CD4-positive, alpha-beta T cell treated with Interleukin-2 at 100 ng/mL for 4 hours (primary cell): ENCODE results near the gene ALDOC.
"Not testable (repeated sequence)": the region's sequence is repeated elsewhere in the genome, so short reads cannot be mapped to it uniquely, and the experiment has no call there.

Source experiments
- DNase-seq: peaks from one replicate; pipeline ENCODE4 v3.0.0-alpha.2; 2020; ENCODE audit warnings: low spot score

Gene ALDOC

DNA sequence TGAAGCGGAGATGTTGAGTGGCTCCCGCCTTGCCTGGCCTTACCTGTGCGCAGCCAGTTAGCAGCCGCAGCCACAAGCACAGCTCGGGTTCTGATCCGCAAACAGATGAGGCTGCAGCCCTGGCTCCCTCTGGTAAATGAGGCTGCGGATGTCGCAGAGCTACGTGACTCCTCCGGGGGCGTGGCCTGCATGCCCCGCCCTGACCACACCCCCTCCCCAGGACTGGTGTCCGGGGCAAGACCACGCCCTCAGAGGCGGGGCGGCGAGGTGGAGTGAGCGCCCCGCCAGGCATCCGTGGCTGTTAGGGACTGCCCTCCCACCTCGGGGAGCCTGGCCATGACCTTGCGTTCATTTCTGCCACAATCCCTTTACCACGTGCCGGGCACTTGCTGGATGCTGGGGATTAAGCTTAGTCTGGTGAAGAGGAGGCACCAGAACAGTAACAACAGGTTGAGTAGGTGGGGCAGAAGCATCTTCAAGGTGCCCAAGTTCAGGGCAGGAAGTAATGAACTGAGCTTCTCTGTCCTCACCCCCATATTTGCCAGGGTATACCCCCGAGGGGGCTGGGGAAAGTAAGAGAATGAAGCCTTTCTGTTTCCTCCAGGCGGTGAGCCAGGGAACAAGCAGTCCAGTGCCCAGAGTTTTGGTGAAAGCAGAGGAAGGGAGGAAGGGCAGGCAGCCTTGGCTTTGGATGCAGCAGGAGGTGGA lies at the start of gene ALDOC:
Gene ALDOC, minus strand, starts transcription at position 138 of the 708 bp plus-strand sequence. CDS start 1,363 bp downstream, outside the sequence.
- DNase-seq, result peak; percentile 98

DNA sequence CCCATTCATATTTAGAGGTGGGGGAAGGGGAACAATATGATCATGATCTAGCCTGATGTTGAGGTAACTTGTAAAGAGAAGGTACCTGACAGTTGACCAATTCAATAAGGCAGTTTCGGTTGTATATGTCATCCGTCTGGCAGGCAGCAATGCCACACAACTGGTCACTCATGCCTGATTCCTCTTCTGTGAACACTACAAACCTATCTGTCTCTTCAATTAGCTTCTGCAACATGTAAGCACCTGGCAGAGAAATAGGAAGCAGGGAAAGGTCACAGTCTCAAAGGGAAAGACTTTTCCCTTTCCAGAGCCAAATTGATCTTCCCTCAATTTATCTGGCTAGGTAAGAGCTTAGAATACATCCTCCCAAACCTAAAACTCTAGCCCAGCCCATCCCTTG lies 47.5 kb upstream of the ALDOC start:
- no peak for DNase-seq

- DNase-seq, result no peak
Measured at GRCh38 chr17:28623696-28624095, 47.0 kb upstream of the ALDOC start.

DNA sequence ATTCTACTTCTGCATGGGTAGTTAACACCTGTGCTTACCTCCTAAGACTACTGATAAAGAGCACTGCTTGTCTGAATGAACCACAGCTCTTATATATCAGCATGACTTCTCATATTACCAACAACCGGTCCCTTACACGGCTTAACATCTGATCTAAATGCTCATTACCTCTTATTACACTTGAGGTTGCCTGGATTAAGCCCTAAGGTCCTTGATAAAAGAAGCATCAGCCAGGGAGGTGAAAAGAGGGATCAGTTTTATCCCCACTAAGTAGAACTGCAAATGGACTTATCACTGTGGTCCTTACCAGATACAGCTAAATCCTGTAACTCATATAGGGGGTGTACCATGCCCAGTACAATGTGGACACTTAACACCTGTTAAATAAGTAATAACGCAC lies 45.5 kb upstream of the ALDOC start:
- no peak for DNase-seq

DNA sequence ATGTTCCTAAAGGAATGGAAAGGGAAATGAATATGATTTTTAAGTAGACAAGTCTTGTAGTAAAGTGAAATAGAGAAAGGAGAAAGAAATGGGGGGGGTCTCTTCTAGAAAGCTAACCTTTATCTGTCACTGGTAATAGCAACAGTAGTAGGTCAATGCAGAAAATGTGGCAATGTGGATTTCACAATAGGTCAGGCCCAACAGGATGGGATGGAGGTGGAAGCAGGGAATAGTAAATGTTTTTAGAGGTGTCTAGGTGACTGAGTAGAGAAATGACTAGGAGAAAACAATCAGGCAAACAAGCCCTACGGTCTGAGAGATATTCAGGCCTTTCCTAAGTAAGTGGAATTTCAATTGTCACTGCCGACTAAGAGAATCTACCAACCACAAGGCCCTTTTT lies 43.3 kb upstream of the ALDOC start:
- DNase-seq, result no peak

GRCh38 chr17:28618464-28618863 lies 41.8 kb upstream of the ALDOC start:
- DNase-seq, result no peak

- DNase-seq, result no peak
Measured at GRCh38 chr17:28616281-28616680, 39.6 kb upstream of the ALDOC start.

DNA sequence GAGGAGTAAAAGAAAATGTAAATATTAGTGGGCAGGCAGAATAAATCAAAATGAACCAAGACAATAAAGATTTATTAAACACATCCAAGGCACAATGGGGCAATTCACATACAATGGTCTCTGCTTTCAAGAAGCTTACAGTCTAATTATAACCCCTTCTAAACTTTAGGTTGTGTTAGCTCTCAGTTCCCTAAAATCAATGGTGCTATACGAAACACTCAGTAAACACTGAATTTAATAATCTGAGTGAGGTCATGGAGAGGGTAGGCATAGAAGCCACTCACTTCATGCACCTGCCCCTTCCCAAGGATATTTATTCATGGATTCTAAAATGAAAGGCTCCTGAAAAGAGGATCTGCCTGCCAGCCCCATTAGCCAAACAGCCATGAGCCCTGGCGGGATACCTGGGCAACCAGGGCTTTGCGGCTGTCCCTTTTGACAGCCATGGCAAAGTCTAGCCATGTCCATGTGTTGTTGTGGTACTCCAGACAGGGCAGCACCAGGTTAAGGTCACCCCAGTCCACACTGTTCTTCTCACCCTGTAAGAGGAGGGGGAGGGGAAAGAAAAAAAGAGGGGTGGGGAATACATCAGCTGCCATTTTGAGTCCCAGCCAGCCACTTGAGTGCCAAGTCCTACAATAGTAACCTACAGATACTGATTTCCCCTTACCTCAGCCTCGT lies 38.7 kb upstream of the ALDOC start:
- no peak for DNase-seq

GRCh38 chr17:28613931-28614381 lies 37.3 kb upstream of the ALDOC start, which contains the start of gene RSKR:
Gene RSKR, minus strand, starts transcription at chr17:28614185. Its CDS starts 24 bp downstream, at chr17:28614161.
- DNase-seq, result no peak

DNA sequence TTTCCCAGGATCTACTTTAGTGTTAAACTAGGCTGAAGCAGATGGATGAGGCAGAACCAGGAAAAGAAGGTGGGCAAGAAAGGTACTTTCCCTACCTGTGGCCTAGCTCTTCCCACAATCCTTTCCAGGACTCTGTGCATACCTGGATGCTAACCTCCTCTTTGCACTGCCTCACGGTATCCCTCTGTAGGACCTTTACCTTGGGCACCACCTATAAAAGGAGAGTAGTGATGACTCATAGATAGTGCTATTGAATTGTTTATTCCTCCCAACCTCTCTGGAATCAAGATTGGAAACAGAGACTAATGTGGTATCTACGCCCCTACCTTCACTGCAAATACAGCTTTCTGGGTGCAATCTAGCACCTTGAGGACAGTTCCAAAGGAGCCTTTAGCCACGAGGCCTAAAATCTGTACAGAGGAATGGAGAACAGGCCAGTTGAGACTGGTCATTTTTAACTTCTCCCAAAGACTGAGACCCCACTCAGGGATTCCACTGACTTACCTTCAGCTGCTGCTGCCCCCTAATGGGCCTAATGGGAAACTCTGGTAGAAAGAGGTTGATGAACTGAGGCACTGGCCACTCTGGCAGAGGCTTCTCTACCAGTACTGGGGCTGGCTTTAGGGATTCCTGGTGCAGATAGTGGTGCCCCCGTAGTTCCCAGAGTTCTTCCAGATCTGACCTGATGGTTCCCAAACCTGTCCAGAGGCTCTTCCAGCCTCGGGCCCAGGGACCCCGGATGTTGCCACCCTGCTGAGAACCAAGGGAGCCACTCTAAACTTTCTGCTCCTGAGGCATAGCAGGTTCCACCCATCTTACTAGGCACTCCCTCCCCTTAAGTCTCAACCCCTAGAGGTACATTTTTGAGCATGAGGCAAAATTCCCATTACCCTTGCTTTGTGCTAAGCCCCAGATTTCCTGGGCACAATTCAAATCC lies 36.5 kb upstream of the ALDOC start:
- peak; percentile 40 for DNase-seq

DNA sequence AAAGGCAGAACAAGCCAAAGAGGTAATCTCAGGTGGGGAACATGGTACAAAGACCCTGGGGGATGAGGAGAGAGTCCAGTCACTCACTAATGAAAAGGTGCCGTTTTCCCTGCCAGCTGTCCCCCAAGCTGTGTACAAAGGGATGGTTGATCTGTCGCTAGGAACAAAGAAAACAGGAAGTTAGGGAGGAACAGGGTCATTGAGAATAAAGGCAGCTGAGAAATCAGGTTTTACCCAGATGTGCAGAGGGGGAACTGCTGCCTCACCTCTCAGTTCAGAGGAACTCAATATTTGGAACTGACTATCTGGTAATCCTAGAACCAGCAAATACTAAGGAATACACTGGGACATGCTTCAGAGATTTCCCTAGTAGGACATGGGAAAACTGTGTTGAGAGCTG lies 35.8 kb upstream of the ALDOC start:
- DNase-seq, result no peak

- no peak for DNase-seq
Measured at GRCh38 chr17:28610376-28610775, 33.7 kb upstream of the ALDOC start.

GRCh38 chr17:28604031-28604430 lies 27.3 kb upstream of the ALDOC start:
- not testable (repeated sequence) for DNase-seq

GRCh38 chr17:28599311-28600184 lies 22.9 kb upstream of the ALDOC start:
- DNase-seq, result peak; percentile 72

DNA sequence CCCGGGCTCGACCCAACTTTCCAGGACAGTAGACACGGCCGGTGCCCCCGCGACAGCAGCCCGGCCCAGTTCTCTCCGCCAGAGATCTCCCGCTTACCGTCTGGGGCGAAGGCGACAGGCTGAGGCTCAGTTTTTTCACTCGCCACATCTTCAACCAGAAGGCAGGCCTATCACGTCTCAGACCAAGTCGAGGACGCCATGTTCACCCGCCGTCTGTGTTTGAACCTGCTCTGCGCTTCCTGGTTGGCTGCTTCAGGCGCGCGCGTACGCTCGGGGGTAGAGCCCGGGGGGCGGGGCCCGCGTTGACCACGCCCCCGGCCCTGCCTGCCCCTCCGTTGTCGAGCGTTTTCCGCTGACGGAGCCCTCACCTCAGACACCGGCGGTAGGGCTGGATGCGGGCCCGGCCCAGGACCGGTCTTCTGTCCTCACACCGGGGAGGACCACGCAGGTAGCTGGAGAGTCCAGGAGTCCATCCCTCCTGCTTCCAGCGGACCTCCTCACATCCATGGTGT lies 22.2 kb upstream of the ALDOC start, which contains the start of gene SPAG5:
Gene SPAG5, minus strand, starts transcription at position 227 of the 512 bp plus-strand sequence. Its CDS starts 79 bp downstream, at position 148.
- DNase-seq, result peak; percentile 94

DNA sequence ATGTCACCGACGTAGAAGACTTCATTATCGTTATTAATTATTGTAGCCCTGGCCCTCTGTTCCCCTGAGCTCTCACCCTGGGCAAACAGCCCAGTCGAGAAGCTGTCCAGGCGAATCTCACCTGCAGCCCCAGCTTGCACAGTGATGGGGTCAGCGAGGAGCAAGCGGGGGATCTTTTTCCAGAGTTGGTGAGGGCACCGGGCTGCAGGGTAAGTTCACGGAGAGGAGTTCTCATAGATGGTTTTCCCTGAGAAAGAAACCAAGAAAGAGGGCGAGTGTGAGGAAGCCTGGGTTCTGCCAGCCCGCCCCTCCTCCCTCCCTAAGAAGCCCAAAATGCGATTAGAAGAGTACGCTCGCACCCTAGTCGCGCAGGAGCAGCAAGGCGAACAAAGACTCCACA lies 21.7 kb upstream of the ALDOC start:
- no peak for DNase-seq

DNA sequence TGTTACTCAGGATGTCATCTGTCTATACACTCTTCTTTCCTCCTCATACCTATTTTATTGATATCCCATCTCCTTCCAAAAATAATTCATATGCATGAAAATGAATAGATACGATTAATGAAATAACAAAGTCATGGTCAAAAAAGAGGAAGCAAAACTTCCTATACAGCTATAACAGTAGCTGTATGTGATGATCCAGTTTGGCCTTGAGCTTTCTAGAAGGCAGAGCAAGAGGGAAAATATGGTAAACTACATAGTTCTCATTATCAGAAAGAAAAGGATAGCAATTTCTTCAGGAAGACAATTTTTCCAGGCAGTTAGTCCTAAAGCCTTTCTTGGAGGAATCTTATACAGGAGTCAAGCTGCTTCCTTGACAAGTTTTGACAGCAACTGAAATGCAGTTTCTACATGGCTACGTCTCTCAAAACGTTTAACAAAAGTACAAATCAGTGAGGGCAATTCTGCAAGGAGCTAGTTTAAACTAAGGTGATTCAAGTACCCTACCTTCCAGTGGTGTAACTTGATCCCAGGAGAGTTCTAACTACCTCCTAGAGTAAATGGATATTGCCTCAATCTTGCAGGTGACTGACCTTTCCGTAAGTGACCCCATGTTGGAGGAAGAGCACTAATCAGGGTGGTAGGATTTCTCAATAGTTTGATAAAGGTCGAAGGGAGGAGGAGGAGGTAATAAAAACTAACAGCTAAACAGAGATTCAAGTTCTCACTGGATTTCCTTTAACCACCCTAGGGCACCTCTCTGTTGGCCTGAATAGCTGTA lies 21.1 kb upstream of the ALDOC start:
- no peak for DNase-seq

- DNase-seq, result no peak
Measured at GRCh38 chr17:28592260-28592659, 15.6 kb upstream of the ALDOC start.

GRCh38 chr17:28585851-28586250 lies 9.2 kb upstream of the ALDOC start:
- DNase-seq, result no peak

GRCh38 chr17:28584434-28584833 lies 7.7 kb upstream of the ALDOC start:
- no peak for DNase-seq
